Glomerular endothelial cell (primary cell): ENCODE measurements around the gene P2RY11. TPM values are rescaled to one million over a fixed set of nuclear protein-coding genes. Genes with fewer than 3 reads are reported as not detected.

Source experiments
- DNase-seq: peaks from one replicate; pipeline ENCODE4 v3.0.0-alpha.2; 2011; ENCODE audit warnings: low read depth, low spot score; ENCODE audit errors: extremely low read depth
- total RNA-seq: library from RNA; depleted of rRNA; stranded (reverse); fragments of >200 nt; gene quantifications from 2 replicates; pipeline ENCODE4 v1.2.3, GENCODE V29; 2015

Gene P2RY11
- total RNA-seq, 1 donor from 2014 or later: 11.1 TPM

DNA sequence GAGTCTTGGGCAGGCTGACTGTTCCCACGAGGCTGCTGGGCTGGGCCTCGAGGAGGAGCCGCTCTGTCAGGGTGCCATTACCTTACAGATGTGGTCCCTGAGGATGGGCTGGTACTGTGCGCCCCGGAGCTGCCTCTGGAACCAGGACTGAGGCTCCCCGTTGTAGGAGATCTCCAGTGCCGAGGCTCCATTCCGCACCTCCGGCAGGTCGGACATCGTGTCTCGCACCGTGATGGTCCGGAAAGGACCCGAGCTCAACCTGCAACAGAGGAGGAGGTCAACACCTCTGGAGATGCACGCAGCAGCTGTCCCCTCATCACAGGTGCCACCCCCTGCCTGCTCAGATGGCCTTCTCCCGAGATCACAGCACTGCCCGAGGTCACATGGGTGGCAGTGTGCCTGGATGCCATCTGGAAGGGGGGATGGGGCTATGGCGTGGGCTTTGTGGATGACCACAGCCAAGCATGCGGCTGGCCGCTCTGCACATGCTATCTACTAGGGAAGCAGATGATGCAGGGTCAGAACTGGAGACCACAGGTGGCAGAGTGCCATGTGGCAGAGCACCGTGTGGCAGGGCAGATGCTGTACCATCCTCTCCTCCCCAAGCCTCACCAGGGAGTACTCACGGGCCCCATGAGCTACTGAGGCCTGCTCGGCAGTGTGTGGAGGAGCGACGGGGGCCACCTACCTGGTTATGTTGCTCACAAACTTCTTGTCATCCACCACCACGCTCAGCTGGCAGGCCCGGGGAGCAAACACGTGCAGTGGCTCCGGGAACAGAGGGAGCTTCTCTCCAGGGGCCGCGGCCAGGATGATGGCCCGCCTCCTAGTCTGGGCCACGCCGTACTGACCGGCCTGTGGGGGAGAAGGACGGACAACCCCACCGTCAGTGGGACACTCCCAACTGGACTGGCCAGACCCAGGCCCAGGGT, 26.5 kb downstream of the P2RY11 start:
- no peak for DNase-seq

- no peak for DNase-seq
Observed at GRCh38 chr19:10138879-10139795, 27.6 kb downstream of the P2RY11 start.

- no peak for DNase-seq
Observed at GRCh38 chr19:10139952-10140351, 28.5 kb downstream of the P2RY11 start.

GRCh38 chr19:10141479-10141878, 30.0 kb downstream of the P2RY11 start:
- no peak for DNase-seq

- DNase-seq: no peak
Observed at GRCh38 chr19:10141973-10142372, 30.5 kb downstream of the P2RY11 start.

DNA sequence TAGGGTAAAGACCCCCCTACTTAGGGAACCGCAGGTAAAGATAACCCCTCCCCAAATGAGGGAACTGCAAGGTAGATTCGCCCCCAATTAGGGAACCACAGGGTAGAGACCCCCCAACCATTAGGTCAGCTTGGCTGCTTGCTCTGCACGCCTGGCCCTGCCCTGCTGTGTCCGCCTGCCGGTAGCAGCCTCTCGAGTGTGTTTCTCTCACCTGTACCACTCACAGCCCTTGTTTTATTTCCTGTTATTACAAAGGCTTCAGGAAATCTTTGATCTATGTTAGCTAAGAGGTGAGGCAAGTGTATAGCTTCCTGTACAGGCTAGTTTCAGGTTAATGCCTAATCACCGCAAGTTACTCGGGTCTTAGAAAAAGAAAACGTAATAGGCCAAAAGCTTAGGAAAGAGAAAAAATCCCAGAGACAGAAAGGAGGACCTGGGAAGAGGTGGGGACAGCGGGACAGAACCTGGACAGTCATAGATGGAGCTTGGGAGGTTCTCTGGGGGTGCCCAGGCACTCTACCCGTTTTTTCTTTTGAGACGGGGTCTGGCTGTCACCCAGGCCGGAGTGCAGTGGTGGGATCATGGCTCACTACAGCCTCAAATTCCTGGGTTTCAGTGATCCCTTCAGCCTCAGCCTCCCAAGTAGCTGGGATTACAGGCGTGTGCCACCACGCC, 31.3 kb downstream of the P2RY11 start:
- DNase-seq: no peak

GRCh38 chr19:10143681-10144080, 32.2 kb downstream of the P2RY11 start:
- no peak for DNase-seq

DNA sequence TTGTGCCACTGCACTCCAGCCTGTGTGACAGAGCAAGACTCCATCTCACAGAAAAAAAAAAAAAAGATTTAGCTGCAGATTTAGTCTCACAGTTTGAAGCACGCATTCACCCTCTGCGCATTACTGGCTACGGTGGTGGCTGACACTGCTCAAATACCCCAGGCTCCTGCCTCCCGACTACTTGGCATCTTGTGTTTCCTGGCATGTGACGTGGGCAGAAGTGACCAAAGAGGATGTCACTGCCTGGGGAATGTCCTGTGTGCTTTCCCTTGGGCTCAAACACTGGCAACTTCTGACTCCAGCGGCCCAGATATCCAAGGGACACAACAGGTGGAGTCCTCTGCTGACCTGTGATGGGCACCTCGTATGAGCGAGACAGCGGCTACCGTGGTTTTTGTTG, 32.9 kb downstream of the P2RY11 start:
- DNase-seq: no peak

- DNase-seq: no peak
Observed at GRCh38 chr19:10145031-10145430, 33.5 kb downstream of the P2RY11 start.

GRCh38 chr19:10146142-10146541, 34.6 kb downstream of the P2RY11 start:
- DNase-seq: no peak

DNA sequence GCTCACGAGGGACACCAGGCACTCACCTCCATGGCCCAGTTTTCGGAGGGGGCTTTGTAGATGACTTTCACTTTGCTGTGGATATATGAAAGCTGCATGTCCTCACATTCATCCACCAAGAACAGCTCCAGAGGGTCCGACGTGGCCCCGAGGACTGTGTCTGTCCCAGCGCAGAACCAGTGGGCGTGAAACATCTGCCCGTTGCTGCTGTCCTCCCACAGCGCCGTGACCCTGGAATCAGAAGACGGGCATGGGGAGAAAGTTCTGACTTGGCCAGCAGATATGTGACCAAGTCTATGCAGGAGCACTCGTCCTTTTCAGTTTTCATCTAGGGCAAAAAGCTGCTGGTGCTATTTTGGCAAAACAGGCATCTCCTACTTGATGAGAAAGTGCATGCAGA, 37.9 kb downstream of the P2RY11 start:
- no peak for DNase-seq

- no peak for DNase-seq
Observed at GRCh38 chr19:10151521-10151920, 40.0 kb downstream of the P2RY11 start.

- DNase-seq: no peak
Observed at GRCh38 chr19:10152100-10152499, 40.6 kb downstream of the P2RY11 start.

GRCh38 chr19:10155839-10156238, 44.3 kb downstream of the P2RY11 start:
- no peak for DNase-seq

DNA sequence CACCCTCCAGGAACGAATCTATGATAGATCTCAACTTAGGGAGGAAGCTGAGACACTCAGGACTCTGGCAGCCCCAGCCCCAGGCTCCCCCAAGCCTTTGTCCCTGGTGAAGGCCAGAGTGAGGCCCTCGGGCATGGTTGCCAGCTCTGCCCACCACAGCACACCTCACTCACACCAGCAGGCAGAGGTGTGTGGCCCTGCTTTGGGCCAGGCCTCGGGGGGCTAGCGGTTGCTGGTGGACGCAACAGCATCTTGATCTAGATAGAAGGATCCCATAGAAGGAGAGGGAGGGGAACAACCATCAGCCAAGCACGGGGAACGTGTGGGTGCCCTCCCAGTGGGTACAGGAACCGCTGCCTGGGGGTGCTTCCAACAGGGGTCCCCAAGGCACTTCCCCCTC, 46.6 kb downstream of the P2RY11 start:
- DNase-seq: no peak

DNA sequence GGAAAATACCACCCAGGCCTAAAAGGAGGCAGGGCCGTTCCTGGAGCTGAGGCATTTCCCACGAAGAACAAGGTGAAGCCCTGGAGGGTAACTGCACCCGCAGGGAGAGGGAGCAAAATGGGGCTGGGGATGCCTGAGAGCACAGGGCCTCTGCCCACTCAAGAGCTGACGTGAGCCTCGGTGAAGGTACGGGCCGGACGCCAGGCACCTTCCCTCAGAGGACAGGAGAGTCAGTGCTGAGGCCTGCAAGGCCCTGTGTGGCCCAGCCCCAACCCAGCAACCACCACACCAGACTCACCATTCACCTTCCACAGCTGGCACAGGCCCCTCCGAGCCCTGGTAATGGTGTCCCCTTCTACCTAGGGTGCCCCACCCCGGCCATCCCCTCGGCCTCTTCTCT, 47.0 kb downstream of the P2RY11 start:
- no peak for DNase-seq

GRCh38 chr19:10159610-10160009, 48.1 kb downstream of the P2RY11 start:
- DNase-seq: no peak

DNA sequence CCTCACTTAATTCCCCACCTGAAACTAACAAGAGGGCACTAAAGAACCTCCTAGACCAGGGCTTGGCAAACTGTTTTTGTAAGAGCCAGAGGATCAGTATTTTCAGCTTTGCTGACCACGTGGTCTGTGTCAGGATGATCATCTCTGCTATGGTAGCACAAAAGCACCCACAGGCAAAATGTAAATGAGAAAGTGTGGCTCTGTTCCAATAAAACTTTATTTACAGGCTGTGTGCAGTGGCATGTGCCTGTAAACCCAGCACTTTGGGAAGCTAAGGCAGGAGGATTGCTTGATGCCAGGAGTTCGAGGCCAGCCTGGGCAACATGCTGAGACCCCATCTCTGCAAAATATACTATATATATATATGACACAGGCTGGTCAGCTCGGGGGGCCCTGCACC, 52.0 kb downstream of the P2RY11 start:
- DNase-seq: no peak
